HG02938 (cell line): ENCODE results near the gene FAM184A.

Experiments
- ATAC-seq: cut with Tn5 transposase; IDR thresholded peaks from one replicate; pipeline ENCODE4 v1.9.1; 2021; ENCODE audit warnings: mild to moderate bottlenecking, moderate library complexity; ENCODE audit not compliant: unreplicated experiment

FAM184A gene

GRCh38 chr6:119060255-119060907 lies 18.1 kb downstream of the FAM184A start:
- no peak for ATAC-seq

GRCh38 chr6:119055069-119055468 lies 23.4 kb downstream of the FAM184A start:
- no peak for ATAC-seq

- ATAC-seq = no peak
These were observed 25.5 kb downstream of the FAM184A start for GRCh38 chr6:119052987-119053386.

- no peak for ATAC-seq
These were observed 26.1 kb downstream of the FAM184A start for GRCh38 chr6:119052292-119052889.

GRCh38 chr6:119044255-119044654 lies 34.2 kb downstream of the FAM184A start:
- no peak for ATAC-seq

GRCh38 chr6:119043783-119044182 lies 34.7 kb downstream of the FAM184A start:
- ATAC-seq = no peak

- ATAC-seq = no peak
These were observed 35.2 kb downstream of the FAM184A start for GRCh38 chr6:119043265-119043664.

GRCh38 chr6:119040636-119041035 lies 37.8 kb downstream of the FAM184A start:
- ATAC-seq = no peak

- ATAC-seq = no peak
These were observed 38.2 kb downstream of the FAM184A start for GRCh38 chr6:119040229-119040628.

GRCh38 chr6:119037941-119038623 lies 40.4 kb downstream of the FAM184A start:
- no peak for ATAC-seq

GRCh38 chr6:119037264-119037663 lies 41.2 kb downstream of the FAM184A start:
- ATAC-seq = no peak

- ATAC-seq = no peak
These were observed 42.4 kb downstream of the FAM184A start for GRCh38 chr6:119036081-119036480.

- no peak for ATAC-seq
These were observed 43.0 kb downstream of the FAM184A start for GRCh38 chr6:119035459-119035858.

GRCh38 chr6:119034827-119035458 lies 43.5 kb downstream of the FAM184A start:
- no peak for ATAC-seq

GRCh38 chr6:119032428-119032827 lies 46.0 kb downstream of the FAM184A start:
- no peak for ATAC-seq

GRCh38 chr6:119030759-119031158 lies 47.7 kb downstream of the FAM184A start:
- ATAC-seq = no peak

GRCh38 chr6:119028091-119028490 lies 50.4 kb downstream of the FAM184A start:
- no peak for ATAC-seq

- no peak for ATAC-seq
These were observed 51.0 kb downstream of the FAM184A start for GRCh38 chr6:119027465-119027864.

- ATAC-seq = no peak
These were observed 51.6 kb downstream of the FAM184A start for GRCh38 chr6:119026822-119027221.

GRCh38 chr6:119025793-119026192 lies 52.7 kb downstream of the FAM184A start:
- no peak for ATAC-seq

GRCh38 chr6:119024111-119024510 lies 54.4 kb downstream of the FAM184A start:
- ATAC-seq = no peak

- no peak for ATAC-seq
These were observed 55.7 kb downstream of the FAM184A start for GRCh38 chr6:119022796-119023195.
